Measurements from ENCODE around the gene STK24. TPM values are rescaled to one million over a fixed set of nuclear protein-coding genes. Genes with fewer than 3 reads are reported as not detected.

STK24 gene
- total RNA-seq, 1 donor from 2014 or later = 139 TPM

DNA sequence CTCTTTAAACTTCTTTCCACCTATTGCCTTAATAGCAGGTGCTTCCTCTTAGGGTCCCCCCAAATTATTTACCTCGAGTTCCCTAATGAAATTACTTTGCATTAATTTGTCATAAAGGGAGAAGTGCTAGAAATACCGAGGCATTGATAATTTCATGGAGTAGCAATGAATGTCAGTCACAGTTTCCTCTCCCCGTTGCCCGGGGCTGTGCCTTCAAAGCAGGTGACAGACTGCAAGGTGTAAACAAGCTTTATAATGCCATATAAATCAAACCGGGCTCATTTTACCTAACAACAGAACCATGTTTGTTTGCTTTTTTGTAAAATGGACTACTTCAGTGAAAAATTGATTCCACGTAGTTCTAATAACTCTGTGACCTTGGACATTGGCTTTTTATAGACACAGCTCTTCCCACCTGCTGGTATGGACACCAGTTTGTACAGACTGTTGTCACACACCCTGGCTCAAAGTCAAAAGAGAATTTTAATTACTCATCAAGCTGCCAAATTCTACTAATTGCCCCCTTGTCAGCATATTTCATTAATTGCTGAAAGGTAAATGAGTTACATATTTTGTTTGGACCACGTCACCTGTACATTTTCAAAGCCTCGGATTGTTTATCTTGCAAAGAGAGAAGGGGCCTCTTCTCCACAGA lies 171.1 kb downstream of the STK24 start:
- Mint-ChIP-seq H3K9me3 (ENCODE audit: unreplicated experiment) (no peaks in the 10 kb centered on the region), H3K27me3 (ENCODE audit: unreplicated experiment) (no peaks in the 10 kb centered on the region), H3K4me1 (ENCODE audit: unreplicated experiment) (peaks cover 2% of the 10 kb centered on the region), H3K4me3 (ENCODE audit: unreplicated experiment) (no peak overlapping the region), H3K36me3 (ENCODE audit: unreplicated experiment) (peaks cover 55% of the 10 kb centered on the region), H3K27ac (ENCODE audit: unreplicated experiment) (no peak overlapping the region)
- TF ChIP-seq, protein P1, sequence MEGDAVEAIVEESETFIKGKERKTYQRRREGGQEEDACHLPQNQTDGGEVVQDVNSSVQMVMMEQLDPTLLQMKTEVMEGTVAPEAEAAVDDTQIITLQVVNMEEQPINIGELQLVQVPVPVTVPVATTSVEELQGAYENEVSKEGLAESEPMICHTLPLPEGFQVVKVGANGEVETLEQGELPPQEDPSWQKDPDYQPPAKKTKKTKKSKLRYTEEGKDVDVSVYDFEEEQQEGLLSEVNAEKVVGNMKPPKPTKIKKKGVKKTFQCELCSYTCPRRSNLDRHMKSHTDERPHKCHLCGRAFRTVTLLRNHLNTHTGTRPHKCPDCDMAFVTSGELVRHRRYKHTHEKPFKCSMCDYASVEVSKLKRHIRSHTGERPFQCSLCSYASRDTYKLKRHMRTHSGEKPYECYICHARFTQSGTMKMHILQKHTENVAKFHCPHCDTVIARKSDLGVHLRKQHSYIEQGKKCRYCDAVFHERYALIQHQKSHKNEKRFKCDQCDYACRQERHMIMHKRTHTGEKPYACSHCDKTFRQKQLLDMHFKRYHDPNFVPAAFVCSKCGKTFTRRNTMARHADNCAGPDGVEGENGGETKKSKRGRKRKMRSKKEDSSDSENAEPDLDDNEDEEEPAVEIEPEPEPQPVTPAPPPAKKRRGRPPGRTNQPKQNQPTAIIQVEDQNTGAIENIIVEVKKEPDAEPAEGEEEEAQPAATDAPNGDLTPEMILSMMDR (IDR thresholded peaks at IDR 0.05) = no peak
- no peak for DNase-seq (ENCODE audit: extremely low spot score, unreplicated experiment)

DNA sequence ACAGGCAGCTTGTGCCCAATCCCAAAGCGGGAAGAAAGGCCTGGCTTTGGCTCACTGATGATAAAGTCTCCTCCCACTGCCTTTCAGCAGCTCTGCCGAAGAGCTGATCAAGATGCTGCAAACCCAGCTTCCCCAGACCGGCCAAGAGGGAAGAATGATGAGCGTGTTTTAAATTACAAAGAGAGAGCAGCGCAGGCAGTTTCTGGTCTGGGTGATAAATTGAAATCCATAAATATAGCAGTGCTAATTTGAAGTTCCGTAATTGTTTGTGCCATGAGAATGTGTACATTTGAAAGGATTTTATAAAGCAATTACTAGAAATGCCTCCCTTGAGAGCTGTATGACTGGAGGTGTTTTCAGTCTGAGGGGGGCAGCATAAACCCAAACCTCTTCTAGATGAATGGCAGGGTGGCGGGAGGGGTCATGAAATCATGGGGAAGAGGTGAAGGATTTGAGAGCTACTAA lies 171.8 kb downstream of the STK24 start:
- TF ChIP-seq, protein P1 (IDR thresholded peaks at IDR 0.05) = no peak
- Mint-ChIP-seq H3K9me3 (ENCODE audit: unreplicated experiment) (no peaks in the 10 kb centered on the region), H3K4me1 (ENCODE audit: unreplicated experiment) (peaks cover 2% of the 10 kb centered on the region), H3K4me3 (ENCODE audit: unreplicated experiment) (no peak overlapping the region), H3K36me3 (ENCODE audit: unreplicated experiment) (peaks cover 50% of the 10 kb centered on the region), H3K27ac (ENCODE audit: unreplicated experiment) (no peak overlapping the region), H3K27me3 (ENCODE audit: unreplicated experiment) (no peaks in the 10 kb centered on the region)
- no peak for DNase-seq (ENCODE audit: extremely low spot score, unreplicated experiment)

DNA sequence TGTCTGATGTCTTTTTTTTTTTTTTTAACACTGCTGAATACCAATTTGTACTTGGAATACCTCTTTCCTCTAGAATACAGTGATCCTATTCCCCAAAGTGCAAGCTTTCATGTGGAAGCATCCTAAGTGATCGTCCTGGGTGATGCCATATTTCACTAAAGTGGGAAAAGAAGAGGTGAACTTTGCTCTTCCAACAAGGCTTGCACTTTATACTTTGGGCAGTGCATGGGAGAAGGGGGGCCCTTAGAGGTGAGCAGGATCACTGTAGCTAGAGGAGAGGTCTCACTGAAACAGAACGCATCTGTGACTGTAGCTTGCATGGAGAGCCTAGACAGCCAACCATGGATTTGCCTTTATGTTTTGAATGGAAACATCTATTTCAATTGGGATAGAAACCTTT lies 173.8 kb downstream of the STK24 start:
- no peak overlapping the region for H3K4me3 Mint-ChIP-seq (ENCODE audit: unreplicated experiment)
- peaks cover 3% of the 10 kb centered on the region for H3K4me1 Mint-ChIP-seq (ENCODE audit: unreplicated experiment)
- TF ChIP-seq, protein P1 (IDR thresholded peaks at IDR 0.05) = no peak
- no peak overlapping the region for H3K27ac Mint-ChIP-seq (ENCODE audit: unreplicated experiment)
- no peaks in the 10 kb centered on the region for H3K9me3 Mint-ChIP-seq (ENCODE audit: unreplicated experiment)
- no peak for DNase-seq (ENCODE audit: extremely low spot score, unreplicated experiment)
- H3K36me3 Mint-ChIP-seq (ENCODE audit: unreplicated experiment) = peaks cover 50% of the 10 kb centered on the region
- H3K27me3 Mint-ChIP-seq (ENCODE audit: unreplicated experiment) = no peaks in the 10 kb centered on the region

DNA sequence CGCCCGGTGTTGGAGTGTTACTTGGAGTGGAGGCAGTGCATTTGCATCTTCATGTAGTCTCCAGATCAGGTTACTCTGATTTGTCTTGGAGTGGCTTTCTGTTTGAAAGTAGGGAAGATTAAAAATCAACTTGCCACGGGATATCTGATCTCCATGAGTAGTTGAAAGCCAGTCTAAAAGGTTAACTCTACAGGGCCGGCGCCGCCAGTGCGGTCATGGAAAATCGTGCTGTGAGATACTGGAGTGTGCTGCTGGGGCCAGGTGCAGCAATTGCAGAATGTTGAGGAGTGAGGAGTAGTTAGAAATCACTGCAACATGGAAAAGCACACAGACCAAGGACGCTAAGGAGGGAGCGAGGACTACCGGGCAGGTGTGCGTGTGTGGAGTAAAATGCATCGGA lies 175.0 kb downstream of the STK24 start:
- no peaks in the 10 kb centered on the region for H3K27me3 Mint-ChIP-seq (ENCODE audit: unreplicated experiment)
- no peaks in the 10 kb centered on the region for H3K9me3 Mint-ChIP-seq (ENCODE audit: unreplicated experiment)
- no peak for DNase-seq (ENCODE audit: extremely low spot score, unreplicated experiment)
- H3K27ac Mint-ChIP-seq (ENCODE audit: unreplicated experiment) = no peak overlapping the region
- TF ChIP-seq, protein P1 (IDR thresholded peaks at IDR 0.05) = no peak
- peaks cover 49% of the 10 kb centered on the region for H3K36me3 Mint-ChIP-seq (ENCODE audit: unreplicated experiment)
- H3K4me3 Mint-ChIP-seq (ENCODE audit: unreplicated experiment) = no peak overlapping the region
- peaks cover 8% of the 10 kb centered on the region for H3K4me1 Mint-ChIP-seq (ENCODE audit: unreplicated experiment)

DNA sequence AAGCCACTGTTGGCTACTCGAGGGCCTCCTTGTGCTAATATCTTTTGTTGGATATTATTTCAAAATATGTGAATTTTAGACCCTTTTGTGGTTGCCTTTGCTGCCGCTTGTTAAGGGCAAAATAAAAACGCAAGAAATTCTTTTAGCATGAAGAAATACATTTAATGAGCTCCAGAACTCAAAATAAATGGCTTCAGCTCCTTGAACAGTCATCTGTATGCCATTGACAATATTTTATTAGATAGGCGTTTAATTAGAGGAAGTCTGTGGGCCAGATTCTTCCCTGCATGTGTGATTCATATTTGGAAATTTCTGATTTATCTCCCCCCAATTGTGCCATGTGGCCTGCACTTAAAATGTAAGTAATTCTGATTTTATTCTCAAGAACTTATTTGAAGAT lies 177.2 kb downstream of the STK24 start:
- no peaks in the 10 kb centered on the region for H3K9me3 Mint-ChIP-seq (ENCODE audit: unreplicated experiment)
- H3K27me3 Mint-ChIP-seq (ENCODE audit: unreplicated experiment) = no peaks in the 10 kb centered on the region
- no peak for DNase-seq (ENCODE audit: extremely low spot score, unreplicated experiment)
- H3K36me3 Mint-ChIP-seq (ENCODE audit: unreplicated experiment) = peaks cover 49% of the 10 kb centered on the region
- TF ChIP-seq, protein P1 (IDR thresholded peaks at IDR 0.05) = no peak
- peaks cover 7% of the 10 kb centered on the region for H3K4me1 Mint-ChIP-seq (ENCODE audit: unreplicated experiment)
- no peak overlapping the region for H3K27ac Mint-ChIP-seq (ENCODE audit: unreplicated experiment)
- no peak overlapping the region for H3K4me3 Mint-ChIP-seq (ENCODE audit: unreplicated experiment)

All from osteocyte (in vitro differentiated cells).